ENCODE data around the gene PABPN1L. TPM values are rescaled to one million over a fixed set of nuclear protein-coding genes. Genes with fewer than 3 reads are reported as not detected.

The PABPN1L gene
- total RNA-seq, 1 donor, result not detected

- TF ChIP-seq CTCF (IDR thresholded peaks at IDR 0.05; ENCODE audit: insufficient read depth, low read length), result no peak
- H3K4me3 ChIP-seq (ENCODE audit: low read depth, low read length), result no peak overlapping the region
- DNase-seq (ENCODE audit: low read depth), result no peak
Observed at GRCh38 chr16:88836791-88837190, 29.7 kb downstream of the PABPN1L start.

- no peak for DNase-seq (ENCODE audit: low read depth)
- no peak for TF ChIP-seq CTCF (IDR thresholded peaks at IDR 0.05; ENCODE audit: insufficient read depth, low read length)
- no peak overlapping the region for H3K4me3 ChIP-seq (ENCODE audit: low read depth, low read length)
Observed at GRCh38 chr16:88835818-88836217, 30.6 kb downstream of the PABPN1L start.

- TF ChIP-seq CTCF (IDR thresholded peaks at IDR 0.05; ENCODE audit: insufficient read depth, low read length), result no peak
- H3K4me3 ChIP-seq (ENCODE audit: low read depth, low read length), result no peak overlapping the region
- peak; percentile 64 for DNase-seq (ENCODE audit: low read depth)
Observed at GRCh38 chr16:88835383-88835782, 31.1 kb downstream of the PABPN1L start.

- no peak overlapping the region for H3K4me3 ChIP-seq (ENCODE audit: low read depth, low read length)
- TF ChIP-seq CTCF (IDR thresholded peaks at IDR 0.05; ENCODE audit: insufficient read depth, low read length), result no peak
- no peak for DNase-seq (ENCODE audit: low read depth)
Observed at GRCh38 chr16:88834670-88835069, 31.8 kb downstream of the PABPN1L start.

- no peak for TF ChIP-seq CTCF (IDR thresholded peaks at IDR 0.05; ENCODE audit: insufficient read depth, low read length)
- H3K4me3 ChIP-seq (ENCODE audit: low read depth, low read length), result no peak overlapping the region
- DNase-seq (ENCODE audit: low read depth), result no peak
Observed at GRCh38 chr16:88833086-88833485, 33.4 kb downstream of the PABPN1L start.

- H3K4me3 ChIP-seq (ENCODE audit: low read depth, low read length), result no peak overlapping the region
- no peak for DNase-seq (ENCODE audit: low read depth)
- TF ChIP-seq CTCF (IDR thresholded peaks at IDR 0.05; ENCODE audit: insufficient read depth, low read length), result no peak
Observed at GRCh38 chr16:88831838-88832237, 34.6 kb downstream of the PABPN1L start.

GRCh38 chr16:88830783-88831182 lies 35.7 kb downstream of the PABPN1L start:
- H3K4me3 ChIP-seq (ENCODE audit: low read depth, low read length), result no peak overlapping the region
- DNase-seq (ENCODE audit: low read depth), result no peak
- no peak for TF ChIP-seq CTCF (IDR thresholded peaks at IDR 0.05; ENCODE audit: insufficient read depth, low read length)

Measured in fibroblast of the aortic adventitia (primary cell).